OCI-LY1 (cell line): Measurements from ENCODE around the gene PATJ.

ENCODE experiments used
- EZH2 ChIP-seq: fragments of 200-600 bp; sonication (generic), shearing (Covaris generic); IDR thresholded peaks from 2 replicates; pipeline ENCODE4 v1.8.0; 2017; ENCODE audit warnings: borderline replicate concordance, mixed run types, mild to moderate bottlenecking, antibody characterized with exemption, low read length, moderate library complexity, mixed read lengths
- TF ChIP-seq, protein P1 (sequence below): fragments of 200-600 bp; sonication (generic), shearing (Covaris generic); IDR thresholded peaks from 2 replicates; pipeline ENCODE4 v1.5.1; 2017; ENCODE audit warnings: mild to moderate bottlenecking, antibody characterized with exemption, low read length, moderate library complexity, mixed read lengths

DNA sequence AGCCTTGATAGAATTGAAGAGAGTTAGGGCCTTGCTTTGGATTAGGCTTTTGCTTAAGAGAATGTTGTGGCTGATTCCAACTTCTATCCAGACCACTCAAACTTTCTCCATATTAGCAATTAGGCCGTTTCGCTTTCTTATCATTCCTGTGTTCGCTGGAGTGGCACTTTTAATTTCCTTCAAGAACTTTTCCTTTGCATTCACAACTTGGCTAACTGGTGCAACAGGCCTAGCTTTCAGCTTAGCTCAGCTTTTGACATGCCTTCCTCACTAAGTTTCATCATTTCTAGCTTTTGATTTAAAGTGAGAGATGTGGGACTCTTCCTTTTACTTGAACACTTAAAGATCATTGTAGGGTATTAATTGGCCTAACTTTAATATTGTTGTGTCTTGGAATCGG lies 268.7 kb downstream of the PATJ start:
- TF ChIP-seq, protein P1, sequence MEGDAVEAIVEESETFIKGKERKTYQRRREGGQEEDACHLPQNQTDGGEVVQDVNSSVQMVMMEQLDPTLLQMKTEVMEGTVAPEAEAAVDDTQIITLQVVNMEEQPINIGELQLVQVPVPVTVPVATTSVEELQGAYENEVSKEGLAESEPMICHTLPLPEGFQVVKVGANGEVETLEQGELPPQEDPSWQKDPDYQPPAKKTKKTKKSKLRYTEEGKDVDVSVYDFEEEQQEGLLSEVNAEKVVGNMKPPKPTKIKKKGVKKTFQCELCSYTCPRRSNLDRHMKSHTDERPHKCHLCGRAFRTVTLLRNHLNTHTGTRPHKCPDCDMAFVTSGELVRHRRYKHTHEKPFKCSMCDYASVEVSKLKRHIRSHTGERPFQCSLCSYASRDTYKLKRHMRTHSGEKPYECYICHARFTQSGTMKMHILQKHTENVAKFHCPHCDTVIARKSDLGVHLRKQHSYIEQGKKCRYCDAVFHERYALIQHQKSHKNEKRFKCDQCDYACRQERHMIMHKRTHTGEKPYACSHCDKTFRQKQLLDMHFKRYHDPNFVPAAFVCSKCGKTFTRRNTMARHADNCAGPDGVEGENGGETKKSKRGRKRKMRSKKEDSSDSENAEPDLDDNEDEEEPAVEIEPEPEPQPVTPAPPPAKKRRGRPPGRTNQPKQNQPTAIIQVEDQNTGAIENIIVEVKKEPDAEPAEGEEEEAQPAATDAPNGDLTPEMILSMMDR: no peak
- TF ChIP-seq EZH2: no peak
